GM12872 (cell line): ENCODE measurements around the gene COL28A1.

Experiments used
- TF ChIP-seq, protein P1 (sequence below): IDR thresholded peaks from 3 replicates; pipeline ENCODE4 v1.5.1; 2011; ENCODE audit warnings: low read depth, mild to moderate bottlenecking, low read length, moderate library complexity; ENCODE audit not compliant: insufficient read depth

COL28A1 gene

DNA sequence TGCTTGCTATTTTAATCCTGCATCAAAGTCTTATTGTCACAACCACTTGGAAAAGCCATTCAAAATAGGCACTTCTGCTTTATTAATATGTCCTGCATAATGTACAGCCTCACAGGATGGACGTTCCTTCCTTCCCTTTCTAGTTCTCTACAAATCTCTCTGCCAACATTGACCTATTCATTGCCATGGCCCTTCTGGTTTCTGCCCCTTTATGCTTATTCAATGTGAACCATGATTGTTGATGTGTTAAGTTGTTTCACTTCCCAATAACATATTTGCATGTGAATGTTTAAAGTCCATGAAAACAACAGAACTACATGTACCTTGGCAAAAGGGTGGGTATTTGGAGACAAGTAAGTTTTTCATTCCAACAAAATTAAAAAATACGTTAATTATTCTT lies 45.7 kb downstream of the COL28A1 start:
- TF ChIP-seq, protein P1, sequence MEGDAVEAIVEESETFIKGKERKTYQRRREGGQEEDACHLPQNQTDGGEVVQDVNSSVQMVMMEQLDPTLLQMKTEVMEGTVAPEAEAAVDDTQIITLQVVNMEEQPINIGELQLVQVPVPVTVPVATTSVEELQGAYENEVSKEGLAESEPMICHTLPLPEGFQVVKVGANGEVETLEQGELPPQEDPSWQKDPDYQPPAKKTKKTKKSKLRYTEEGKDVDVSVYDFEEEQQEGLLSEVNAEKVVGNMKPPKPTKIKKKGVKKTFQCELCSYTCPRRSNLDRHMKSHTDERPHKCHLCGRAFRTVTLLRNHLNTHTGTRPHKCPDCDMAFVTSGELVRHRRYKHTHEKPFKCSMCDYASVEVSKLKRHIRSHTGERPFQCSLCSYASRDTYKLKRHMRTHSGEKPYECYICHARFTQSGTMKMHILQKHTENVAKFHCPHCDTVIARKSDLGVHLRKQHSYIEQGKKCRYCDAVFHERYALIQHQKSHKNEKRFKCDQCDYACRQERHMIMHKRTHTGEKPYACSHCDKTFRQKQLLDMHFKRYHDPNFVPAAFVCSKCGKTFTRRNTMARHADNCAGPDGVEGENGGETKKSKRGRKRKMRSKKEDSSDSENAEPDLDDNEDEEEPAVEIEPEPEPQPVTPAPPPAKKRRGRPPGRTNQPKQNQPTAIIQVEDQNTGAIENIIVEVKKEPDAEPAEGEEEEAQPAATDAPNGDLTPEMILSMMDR = no peak

DNA sequence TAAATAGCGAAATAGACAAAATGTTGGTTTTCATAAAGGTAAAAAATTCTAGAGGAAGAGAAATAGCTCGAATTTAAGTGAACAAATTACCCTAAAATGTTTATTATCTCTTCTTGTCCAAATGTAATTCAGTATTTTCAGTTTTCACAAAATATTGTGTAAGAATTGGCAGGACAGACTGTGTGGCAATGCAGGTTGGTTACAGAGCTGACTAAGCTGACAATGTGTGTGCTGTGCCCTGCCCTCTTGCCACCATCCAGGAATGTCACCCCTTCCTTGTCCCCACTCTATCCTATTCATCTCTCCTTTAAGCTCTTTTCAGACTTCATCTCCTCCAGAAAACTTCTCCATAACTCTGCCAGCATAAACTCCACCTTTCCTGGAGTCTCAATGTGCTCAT lies 46.1 kb downstream of the COL28A1 start:
- TF ChIP-seq, protein P1 = no peak

DNA sequence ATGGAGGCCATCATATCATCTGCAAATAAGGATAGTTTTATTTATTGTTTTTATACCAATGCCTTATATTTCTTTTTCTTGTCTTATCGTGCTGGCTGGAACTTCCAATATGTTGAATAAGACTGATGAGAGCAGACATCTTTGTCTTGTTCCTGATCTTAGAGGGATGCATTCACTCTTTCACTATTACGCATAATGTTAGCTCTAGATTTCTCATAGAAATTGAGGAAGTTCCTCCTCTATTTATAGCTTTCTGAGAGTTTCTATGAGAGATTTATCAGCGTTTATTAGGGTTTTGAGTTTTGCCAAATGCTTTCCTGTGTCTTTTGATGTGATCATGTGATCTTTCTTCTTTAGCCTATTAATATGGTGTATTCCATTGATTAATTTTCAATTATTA lies 49.3 kb downstream of the COL28A1 start:
- TF ChIP-seq, protein P1 = no peak

DNA sequence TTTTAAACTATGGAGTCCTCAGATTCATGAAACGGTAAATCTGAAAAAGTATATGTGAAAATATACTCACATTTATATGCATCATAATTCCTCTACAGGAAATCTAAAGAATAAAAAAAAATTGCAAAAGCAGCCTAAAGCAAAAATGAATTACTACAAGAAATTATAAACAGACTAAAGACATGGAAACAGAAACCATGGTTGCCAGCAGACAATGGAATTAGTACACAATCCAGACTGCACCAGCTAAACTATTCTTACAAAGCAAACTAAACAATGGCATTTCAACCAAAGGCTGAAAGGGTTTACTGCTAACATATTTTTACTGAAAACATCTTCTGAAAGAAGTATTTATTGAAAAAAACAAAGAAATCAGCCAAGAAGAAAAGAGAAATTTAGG lies 51.6 kb downstream of the COL28A1 start:
- TF ChIP-seq, protein P1 = no peak

DNA sequence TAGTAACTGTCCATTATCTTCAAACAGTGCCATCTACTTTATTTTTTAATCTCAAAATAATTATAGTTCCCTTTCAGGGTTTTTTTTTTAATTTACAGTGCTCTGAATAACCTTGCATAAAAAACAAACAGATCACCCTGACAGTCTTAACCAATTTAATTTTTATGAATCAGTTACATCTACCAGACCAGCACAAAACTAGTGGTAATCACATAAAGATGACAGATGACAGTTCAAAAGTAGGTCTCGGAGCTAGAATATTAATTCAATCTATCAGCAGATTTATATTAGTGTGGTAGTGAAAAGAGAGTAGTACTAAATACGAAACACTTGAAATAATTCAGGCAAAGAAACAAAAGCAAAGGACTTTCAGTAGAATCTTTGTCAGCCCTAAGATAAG lies 53.9 kb downstream of the COL28A1 start:
- TF ChIP-seq, protein P1 = no peak

DNA sequence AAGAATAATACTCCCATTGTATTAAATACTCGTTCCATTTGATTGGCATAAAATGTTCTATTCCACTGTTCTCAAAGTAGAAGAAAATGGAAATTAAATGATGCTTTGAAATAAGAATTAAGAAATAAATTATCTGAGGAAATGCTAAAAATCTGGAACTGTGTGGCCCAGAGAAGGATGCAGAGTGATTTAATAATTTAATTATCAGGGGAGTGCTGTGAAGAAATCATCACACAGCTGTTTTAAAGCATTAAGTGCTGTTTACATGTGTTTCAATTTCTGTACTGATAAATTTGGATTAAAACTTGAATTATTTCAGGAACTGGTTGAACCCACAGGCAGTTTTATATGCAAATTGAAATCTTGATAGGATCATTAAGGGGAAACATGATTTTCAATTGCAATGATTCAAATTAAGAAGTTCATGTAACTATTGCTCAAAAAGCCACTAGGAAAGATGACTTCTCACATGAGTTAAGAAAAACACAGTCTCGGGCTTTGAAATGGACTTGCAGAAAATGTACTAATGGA lies 56.3 kb downstream of the COL28A1 start:
- TF ChIP-seq, protein P1 = no peak

DNA sequence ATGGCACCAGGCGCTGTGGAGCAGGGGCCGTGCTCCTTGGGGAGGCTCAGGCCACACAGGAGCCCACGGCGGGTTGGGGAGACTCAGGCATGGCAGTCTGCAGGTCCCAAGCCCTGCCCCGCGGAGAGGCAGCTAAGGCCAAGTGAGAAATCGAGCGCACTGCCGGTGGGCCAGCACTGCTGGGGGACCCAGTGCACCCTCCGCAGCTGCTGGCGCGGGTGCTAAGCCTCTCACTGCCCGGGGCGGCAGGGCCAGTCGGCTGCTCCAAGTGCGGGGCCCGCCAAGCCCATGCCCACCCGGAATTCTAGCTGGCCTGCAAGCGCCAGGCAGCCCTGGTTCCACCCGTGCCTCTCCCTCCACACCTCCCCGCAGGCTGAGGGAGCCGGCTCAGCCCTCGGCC lies 57.1 kb downstream of the COL28A1 start:
- TF ChIP-seq, protein P1 = no peak
